MM.1S (cell line): ENCODE measurements around the gene TARDBP.

ENCODE experiments used
- CTCF ChIP-seq: fragments of 300-600 bp; sonication (generic); IDR thresholded peaks from 2 replicates; pipeline ENCODE4 v1.5.1; 2016; ENCODE audit warnings: antibody characterized with exemption, low read length, mixed read lengths
- EZH2 ChIP-seq: fragments of 300-600 bp; sonication (generic); optimal IDR thresholded peaks from 2 replicates; pipeline ENCODE3; 2017; ENCODE audit warnings: low read depth, mild to moderate bottlenecking, antibody characterized with exemption, low read length, mixed read lengths

GRCh38 chr1:11058026-11058425 is 45.6 kb downstream of the TARDBP start:
- TF ChIP-seq CTCF (no peak), EZH2 (no peak)
